Mesendoderm (in vitro differentiated cells): ENCODE results near the gene KAZN.

Source experiments
- DNase-seq: peaks from one replicate; pipeline ENCODE4 v3.0.0; 2013
- H2AK5ac ChIP-seq: 2 replicates; pipeline ENCODE4 v1.6.1; 2013; ENCODE audit warnings: low read length, inconsistent platforms
- H2BK120ac ChIP-seq: 2 replicates; pipeline ENCODE4 v1.6.1; 2013; ENCODE audit warnings: low read depth, mild to moderate bottlenecking, low read length, moderate library complexity, mixed read lengths
- H2BK15ac ChIP-seq: replicated peaks from 2 replicates; pipeline ENCODE4 v1.6.1; 2013; ENCODE audit warnings: low read depth, mild to moderate bottlenecking, moderate library complexity
- H2BK5ac ChIP-seq: 2 replicates; pipeline ENCODE4 v1.6.1; 2013; ENCODE audit warnings: low read length, inconsistent platforms
- H3K18ac ChIP-seq: 2 replicates; pipeline ENCODE4 v1.6.1; 2013; ENCODE audit warnings: mild to moderate bottlenecking, low read length, mixed read lengths
- H3K23ac ChIP-seq: one replicate; pipeline ENCODE4 v1.6.1; 2013; ENCODE audit warnings: low read length
- H3K27ac ChIP-seq: 2 replicates; pipeline ENCODE4 v1.5.1; 2013; ENCODE audit warnings: low read depth, mild to moderate bottlenecking, inconsistent platforms, low read length, moderate library complexity
- H3K27me3 ChIP-seq: 2 replicates; pipeline ENCODE4 v1.6.1; 2013; ENCODE audit warnings: low read length, control low read depth, mild to moderate bottlenecking, inconsistent platforms; ENCODE audit not compliant: insufficient read depth, poor library complexity
- H3K36me3 ChIP-seq: 2 replicates; pipeline ENCODE4 v1.6.1; 2013; ENCODE audit warnings: low read length, inconsistent platforms; ENCODE audit not compliant: control insufficient read depth, insufficient read depth
- H3K4ac ChIP-seq: one replicate; pipeline ENCODE4 v1.6.1; 2013; ENCODE audit warnings: low read depth, mild to moderate bottlenecking, low read length, moderate library complexity
- H3K4me1 ChIP-seq: 2 replicates; pipeline ENCODE4 v1.6.1; 2013; ENCODE audit warnings: low read depth, low read length, inconsistent platforms; ENCODE audit not compliant: control insufficient read depth
- H3K4me2 ChIP-seq: 2 replicates; pipeline ENCODE4 v1.6.1; 2013; ENCODE audit warnings: low read length
- H3K4me3 ChIP-seq: 2 replicates; pipeline ENCODE4 v1.5.1; 2013; ENCODE audit warnings: mild to moderate bottlenecking, low read length
- H3K56ac ChIP-seq: one replicate; pipeline ENCODE4 v1.6.1; 2013; ENCODE audit warnings: low read length
- H3K79me1 ChIP-seq: 2 replicates; pipeline ENCODE4 v1.6.1; 2013; ENCODE audit warnings: low read length, inconsistent platforms
- H3K79me2 ChIP-seq: 2 replicates; pipeline ENCODE4 v1.6.1; 2013; ENCODE audit warnings: mild to moderate bottlenecking, low read length; ENCODE audit not compliant: control insufficient read depth, insufficient read depth
- H3K9ac ChIP-seq: 2 replicates; pipeline ENCODE4 v1.6.1; 2013; ENCODE audit warnings: low read length, inconsistent platforms
- H4K5ac ChIP-seq: one replicate; pipeline ENCODE4 v1.6.1; 2013; ENCODE audit warnings: low read length
- H4K8ac ChIP-seq: one replicate; pipeline ENCODE4 v1.6.1; 2013; ENCODE audit warnings: low read depth, mild to moderate bottlenecking, control low read depth, low read length, moderate library complexity
- WGBS: extraction: QIAGEN DNeasy Blood & Tissue Kit; methylation state at CpG from one replicate; pipeline ENCODE4 v1.1.7; 2013; ENCODE audit warnings: low lambda C conversion rate, missing lambda C conversion rate; ENCODE audit not compliant: insufficient coverage; ENCODE audit errors: extremely low coverage; 5-methylcytosine and 5-hydroxymethylcytosine counted together

The KAZN gene

GRCh38 chr1:15066191-15066590 is 467.7 kb downstream of the KAZN start:
- Histone ChIP-seq H3K27ac (no peak overlapping the region), H3K27me3 (no peaks in the 10 kb centered on the region), H3K18ac (no peak overlapping the region), H3K79me1 (no peaks in the 10 kb centered on the region), H3K23ac (no peak overlapping the region), H3K9ac (no peak overlapping the region), H2BK120ac (no peak overlapping the region), H2BK15ac (no peak overlapping the region), H2AK5ac (no peak overlapping the region), H2BK5ac (no peak overlapping the region), H3K79me2 (no peaks in the 10 kb centered on the region), H4K5ac (no peak overlapping the region), H3K4me3 (no peak overlapping the region), H3K4me1 (no peaks in the 10 kb centered on the region), H3K56ac (no peak overlapping the region), H4K8ac (no peak overlapping the region), H3K4me2 (no peak overlapping the region), H3K36me3 (peaks cover 3% of the 10 kb centered on the region), H3K4ac (no peak overlapping the region)
- no CpG with 5 or more reads among the region's 15 CpGs for WGBS
- DNase-seq, result no peak

GRCh38 chr1:15067148-15067547 is 468.7 kb downstream of the KAZN start:
- Histone ChIP-seq H3K18ac (no peak overlapping the region), H3K79me1 (no peaks in the 10 kb centered on the region), H4K8ac (no peak overlapping the region), H3K9ac (no peak overlapping the region), H3K4me2 (no peak overlapping the region), H2BK15ac (no peak overlapping the region), H3K4me1 (no peaks in the 10 kb centered on the region), H3K4ac (no peak overlapping the region), H3K27ac (no peak overlapping the region), H3K36me3 (peaks cover 3% of the 10 kb centered on the region), H3K23ac (no peak overlapping the region), H2BK5ac (no peak overlapping the region), H2AK5ac (no peak overlapping the region), H3K56ac (no peak overlapping the region), H3K27me3 (no peaks in the 10 kb centered on the region), H4K5ac (no peak overlapping the region), H3K79me2 (no peaks in the 10 kb centered on the region), H2BK120ac (no peak overlapping the region), H3K4me3 (no peak overlapping the region)
- no CpG with 5 or more reads among the region's 4 CpGs for WGBS
- DNase-seq, result no peak

GRCh38 chr1:15068152-15068551 is 469.7 kb downstream of the KAZN start:
- H2AK5ac ChIP-seq, result no peak overlapping the region
- no peak overlapping the region for H3K9ac ChIP-seq
- no peak overlapping the region for H3K56ac ChIP-seq
- no peaks in the 10 kb centered on the region for H3K4me1 ChIP-seq
- no peak overlapping the region for H3K18ac ChIP-seq
- DNase-seq, result no peak
- H3K4me2 ChIP-seq, result no peak overlapping the region
- H2BK120ac ChIP-seq, result no peak overlapping the region
- H3K23ac ChIP-seq, result no peak overlapping the region
- no peak overlapping the region for H2BK5ac ChIP-seq
- H3K27me3 ChIP-seq, result no peaks in the 10 kb centered on the region
- H3K79me1 ChIP-seq, result no peaks in the 10 kb centered on the region
- no peak overlapping the region for H3K27ac ChIP-seq
- H3K79me2 ChIP-seq, result no peaks in the 10 kb centered on the region
- no peak overlapping the region for H3K4ac ChIP-seq
- peaks cover 2% of the 10 kb centered on the region for H3K36me3 ChIP-seq
- H4K5ac ChIP-seq, result no peak overlapping the region
- no peak overlapping the region for H4K8ac ChIP-seq
- H2BK15ac ChIP-seq, result no peak overlapping the region
- H3K4me3 ChIP-seq, result no peak overlapping the region
- no CpG with 5 or more reads among the region's 14 CpGs for WGBS

- no peak overlapping the region for H3K4ac ChIP-seq
- no peak for DNase-seq
- H3K56ac ChIP-seq, result no peak overlapping the region
- no peak overlapping the region for H2BK5ac ChIP-seq
- no peak overlapping the region for H3K9ac ChIP-seq
- H3K79me2 ChIP-seq, result no peaks in the 10 kb centered on the region
- no peak overlapping the region for H3K18ac ChIP-seq
- H2AK5ac ChIP-seq, result no peak overlapping the region
- H3K23ac ChIP-seq, result no peak overlapping the region
- no peak overlapping the region for H2BK15ac ChIP-seq
- H3K36me3 ChIP-seq, result no peaks in the 10 kb centered on the region
- H3K79me1 ChIP-seq, result no peaks in the 10 kb centered on the region
- H3K27ac ChIP-seq, result no peak overlapping the region
- H3K4me1 ChIP-seq, result no peaks in the 10 kb centered on the region
- H2BK120ac ChIP-seq, result no peak overlapping the region
- no peaks in the 10 kb centered on the region for H3K27me3 ChIP-seq
- no peak overlapping the region for H3K4me3 ChIP-seq
- H4K8ac ChIP-seq, result no peak overlapping the region
- no peak overlapping the region for H3K4me2 ChIP-seq
- no peak overlapping the region for H4K5ac ChIP-seq
- WGBS, result no CpG with 5 or more reads among the region's 4 CpGs
Measured at GRCh38 chr1:15068997-15069396, 470.5 kb downstream of the KAZN start.

- no peaks in the 10 kb centered on the region for H3K79me1 ChIP-seq
- H2BK5ac ChIP-seq, result no peak overlapping the region
- H3K4me2 ChIP-seq, result no peak overlapping the region
- H2AK5ac ChIP-seq, result no peak overlapping the region
- no peak overlapping the region for H3K27ac ChIP-seq
- no peak overlapping the region for H3K18ac ChIP-seq
- no peaks in the 10 kb centered on the region for H3K36me3 ChIP-seq
- H3K4ac ChIP-seq, result no peak overlapping the region
- H4K8ac ChIP-seq, result no peak overlapping the region
- DNase-seq, result no peak
- no peaks in the 10 kb centered on the region for H3K79me2 ChIP-seq
- H3K56ac ChIP-seq, result no peak overlapping the region
- H3K4me1 ChIP-seq, result no peaks in the 10 kb centered on the region
- no peak overlapping the region for H3K23ac ChIP-seq
- H2BK120ac ChIP-seq, result no peak overlapping the region
- no CpG with 5 or more reads among the region's 14 CpGs for WGBS
- no peaks in the 10 kb centered on the region for H3K27me3 ChIP-seq
- no peak overlapping the region for H4K5ac ChIP-seq
- H3K4me3 ChIP-seq, result no peak overlapping the region
- no peak overlapping the region for H3K9ac ChIP-seq
- no peak overlapping the region for H2BK15ac ChIP-seq
Measured at GRCh38 chr1:15070145-15070748, 471.8 kb downstream of the KAZN start.

GRCh38 chr1:15071936-15072335 is 473.5 kb downstream of the KAZN start:
- H3K4me2 ChIP-seq, result no peak overlapping the region
- H3K4ac ChIP-seq, result no peak overlapping the region
- H3K27ac ChIP-seq, result no peak overlapping the region
- H2AK5ac ChIP-seq, result no peak overlapping the region
- no peaks in the 10 kb centered on the region for H3K79me1 ChIP-seq
- no CpG with 5 or more reads among the region's 6 CpGs for WGBS
- no peaks in the 10 kb centered on the region for H3K4me1 ChIP-seq
- H3K56ac ChIP-seq, result no peak overlapping the region
- DNase-seq, result no peak
- H3K79me2 ChIP-seq, result no peaks in the 10 kb centered on the region
- H2BK120ac ChIP-seq, result no peak overlapping the region
- H3K23ac ChIP-seq, result no peak overlapping the region
- H2BK5ac ChIP-seq, result no peak overlapping the region
- H3K18ac ChIP-seq, result no peak overlapping the region
- no peak overlapping the region for H4K5ac ChIP-seq
- no peak overlapping the region for H2BK15ac ChIP-seq
- H3K27me3 ChIP-seq, result no peaks in the 10 kb centered on the region
- H3K9ac ChIP-seq, result no peak overlapping the region
- no peak overlapping the region for H3K4me3 ChIP-seq
- no peak overlapping the region for H4K8ac ChIP-seq
- no peaks in the 10 kb centered on the region for H3K36me3 ChIP-seq
